HCT116 (cell line): ENCODE measurements around the gene LPXN. TPM values are rescaled to one million over a fixed set of nuclear protein-coding genes. Genes with fewer than 3 reads are reported as not detected.

Experiments used
- ATAC-seq: fragments of 200-7000 bp; cut with Tn5 transposase; 2 replicates; pipeline ENCODE4 v1.9.1; 2020; ENCODE audit warnings: mild to moderate bottlenecking, moderate library complexity
- BruUV-seq: library from RNA; stranded (reverse); fragments of 400-500 nt; replicated peaks from 2 replicates; lab custom pipeline; 2021; lab: Mats Ljungman, UMichigan
- CTCF ChIA-PET: fragments of 300-600 bp; sonication (Branson Sonifier 250); formaldehyde crosslinking; loops from one replicate; lab custom pipeline; 2021; ENCODE audit warnings: antibody characterized with exemption; lab: Charles Lee
- POLR2A ChIA-PET: fragments of 300-600, 350-600 bp; sonication (Branson Sonifier 250); formaldehyde crosslinking; loops from one replicate; lab custom pipeline; 2021; ENCODE audit warnings: antibody characterized with exemption; lab: Charles Lee
- RAD21 ChIA-PET, 2 experiments: fragments of 300-600 bp; sonication (Branson Sonifier 250); formaldehyde crosslinking; loops; one replicate each; lab custom pipeline; 2023; ENCODE audit warnings: low total read pairs in 2 of 2; ENCODE audit not compliant: uncharacterized antibody in 2 of 2, unreplicated experiment in 2 of 2, low non-redundant PET in 1 of 2; lab: Charles Lee
- DNase-seq: peaks from one replicate; pipeline ENCODE4 v3.0.0-alpha.2; 2010; ENCODE audit warnings: low read depth, low spot score
- H2AFZ ChIP-seq: fragments of 200-600 bp; shearing (Covaris generic), sonication (generic); 2 replicates; pipeline ENCODE4 v1.6.1; 2017; ENCODE audit warnings: low read depth, mixed run types, mixed read lengths, antibody characterized with exemption, low read length; ENCODE audit not compliant: poor library complexity, severe bottlenecking
- H3K27ac ChIP-seq: 2 replicates; pipeline ENCODE4 v1.5.1; 2012; ENCODE audit warnings: low read depth, low read length
- H3K27me3 ChIP-seq: fragments of 200-600 bp; sonication (generic); 2 replicates; pipeline ENCODE4 v1.6.1; 2016; ENCODE audit warnings: mixed run types, low read length, mixed read lengths; ENCODE audit not compliant: insufficient read depth
- H3K36me3 ChIP-seq, 2 experiments: fragments of 200-500 bp in 1 of 2; fragments of 200-600 bp in 1 of 2; sonication (Bioruptor generic) in 1 of 2; sonication (generic) in 1 of 2; 2 replicates each; pipeline versions ENCODE4 v1.5.1 to v1.6.1; 2014 to 2016; ENCODE audit warnings: low read length in 2 of 2, inconsistent platforms in 1 of 2, mixed read lengths in 1 of 2, mixed run types in 1 of 2; ENCODE audit not compliant: insufficient read depth in 2 of 2, control insufficient read depth in 1 of 2
- H3K4me1 ChIP-seq, 2 experiments: fragments of 200-600 bp in 1 of 2; sonication (generic) in 1 of 2; 2 replicates each; pipeline versions ENCODE4 v1.5.1 to v1.6.1; 2012 to 2017; ENCODE audit warnings: low read length in 2 of 2, inconsistent platforms in 1 of 2, mild to moderate bottlenecking in 1 of 2, mixed read lengths in 1 of 2, mixed run types in 1 of 2, moderate library complexity in 1 of 2; ENCODE audit not compliant: insufficient read depth in 2 of 2, control insufficient read depth in 1 of 2
- H3K4me2 ChIP-seq: fragments of 200-600 bp; sonication (generic); 2 replicates; pipeline ENCODE4 v1.6.1; 2017; ENCODE audit warnings: mixed run types, low read length, mixed read lengths
- H3K4me3 ChIP-seq, 2 experiments: fragments of 200-600 bp in 1 of 2; sonication (generic) in 1 of 2; replicated peaks in 1 of 2; 2 replicates each; pipeline ENCODE4 v1.5.1; 2011 to 2016; ENCODE audit warnings: low read length in 2 of 2, control low read depth in 1 of 2, low read depth in 1 of 2, mild to moderate bottlenecking in 1 of 2, mixed read lengths in 1 of 2, mixed run types in 1 of 2
- H3K79me2 ChIP-seq: fragments of 200-600 bp; sonication (generic); 2 replicates; pipeline ENCODE4 v1.6.1; 2017; ENCODE audit warnings: mild to moderate bottlenecking, mixed run types, low read length, moderate library complexity, mixed read lengths; ENCODE audit not compliant: insufficient read depth
- H3K9ac ChIP-seq: fragments of 200-600 bp; sonication (generic); 2 replicates; pipeline ENCODE4 v1.6.1; 2016; ENCODE audit warnings: low read length, mixed read lengths
- H3K9me2 ChIP-seq: fragments of 200-600 bp; sonication (generic), shearing (Covaris generic); 2 replicates; pipeline ENCODE4 v1.6.1; 2017; ENCODE audit warnings: mixed run types, mild to moderate bottlenecking, moderate library complexity; ENCODE audit not compliant: insufficient read depth
- H3K9me3 ChIP-seq, 2 experiments: fragments of 200-500 bp in 1 of 2; fragments of 200-600 bp in 1 of 2; sonication (Bioruptor generic) in 1 of 2; sonication (generic) in 1 of 2; 2 replicates each; pipeline ENCODE4 v1.6.1; 2014 to 2017; ENCODE audit warnings: low read length in 2 of 2, mixed read lengths in 2 of 2, inconsistent platforms in 1 of 2, low read depth in 1 of 2, mild to moderate bottlenecking in 1 of 2, mixed run types in 1 of 2, moderate library complexity in 1 of 2; ENCODE audit not compliant: control insufficient read depth in 1 of 2, insufficient read depth in 1 of 2
- H4K20me1 ChIP-seq: fragments of 200-600 bp; sonication (generic), shearing (Covaris generic); 2 replicates; pipeline ENCODE4 v1.6.1; 2017; ENCODE audit warnings: mixed run types, mild to moderate bottlenecking, moderate library complexity; ENCODE audit not compliant: insufficient read depth
- EGR1 ChIP-seq: IDR thresholded peaks from 2 replicates; pipeline ENCODE4 v1.6.1; 2012; ENCODE audit warnings: low read depth
- EZH2 ChIP-seq: fragments of 200-600 bp; sonication (generic); IDR thresholded peaks from 2 replicates; pipeline ENCODE4 v1.6.1; 2017; ENCODE audit warnings: antibody characterized with exemption, mixed run types
- EZH2phosphoT487 ChIP-seq: fragments of 200-600 bp; IDR thresholded peaks from 2 replicates; pipeline ENCODE4 v1.6.1; 2018; ENCODE audit warnings: antibody characterized with exemption, borderline replicate concordance
- FOSL1 ChIP-seq: IDR thresholded peaks from 2 replicates; pipeline ENCODE4 v1.6.1; 2012; ENCODE audit warnings: low read depth
- JUND ChIP-seq: IDR thresholded peaks from 2 replicates; pipeline ENCODE4 v1.6.1; 2012
- REST ChIP-seq: IDR thresholded peaks from 2 replicates; pipeline ENCODE4 v1.6.1; 2012; ENCODE audit warnings: low read depth
- YY1 ChIP-seq: IDR thresholded peaks from 2 replicates; pipeline ENCODE4 v1.6.1; 2011; ENCODE audit warnings: low read length, low read depth, moderate library complexity, mild to moderate bottlenecking; ENCODE audit not compliant: insufficient replicate concordance; ENCODE audit errors: extremely low read depth
- intact Hi-C: fragments of 100-400 bp; cut with micrococcal nuclease; formaldehyde crosslinking; loops from 2 replicates; pipeline ENCODE4 v1.10.0; 2022
- total RNA-seq: library from RNA; stranded (reverse); gene quantifications from one replicate; pipeline ENCODE4 v1.2.1, GENCODE V29; 2021; ENCODE audit not compliant: unreplicated experiment

LPXN gene
- total RNA-seq, 1 experiment from 2014 or later = 3.6 TPM

- no peaks in the 10 kb centered on the region for H3K79me2 ChIP-seq
- no peak overlapping the region for H3K9ac ChIP-seq
- TF ChIP-seq FOSL1 (no peak), EZH2 (no peak), YY1 (no peak), EZH2phosphoT487 (no peak), EGR1 (no peak), REST (no peak), JUND (no peak)
- H3K4me3 ChIP-seq = no peak overlapping the region
- POLR2A ChIA-PET = no interaction called here
- H3K27me3 ChIP-seq = 0 out of 2 replicates have a peak, but pooled peaks cover 20% of the 10 kb centered on the region
- CTCF ChIA-PET = interaction anchor here (1.0 kb wide), 1 partner anchor 1152 kb away, joined by 3 read pairs; no protein-coding TSS in a partner anchor
- H3K9me2 ChIP-seq = no peaks in the 10 kb centered on the region
- intact Hi-C loops = no loop called here
- DNase-seq (no peak), ATAC-seq (no peak)
- no peaks in the 10 kb centered on the region for H4K20me1 ChIP-seq
- H3K27ac ChIP-seq = no peak overlapping the region
- no peaks in the 10 kb centered on the region for H3K9me3 ChIP-seq
- no TSS peak for BruUV-seq
- no peak overlapping the region for H2AFZ ChIP-seq
- no peaks in the 10 kb centered on the region for H3K36me3 ChIP-seq
- no peaks in the 10 kb centered on the region for H3K4me1 ChIP-seq
- H3K4me2 ChIP-seq = no peak overlapping the region
- RAD21 ChIA-PET = no interaction called here
Measured at GRCh38 chr11:58497951-58498350, 77.7 kb downstream of the LPXN start.
